Glutamatergic neuron (in vitro differentiated cells): ENCODE data around the gene WDR38. TPM values are rescaled to one million over a fixed set of nuclear protein-coding genes. Genes with fewer than 3 reads are reported as not detected.

Experiments
- DNase-seq: peaks from one replicate; pipeline ENCODE4 v3.0.0; 2022
- H3K27ac Mint-ChIP-seq: one replicate; pipeline ENCODE4 v1.8.0; 2020; ENCODE audit warnings: mild to moderate bottlenecking, mixed read lengths, inconsistent platforms; ENCODE audit not compliant: unreplicated experiment
- H3K27me3 Mint-ChIP-seq: one replicate; pipeline ENCODE4 v1.8.0; 2020; ENCODE audit warnings: mild to moderate bottlenecking, moderate library complexity, mixed read lengths, inconsistent platforms; ENCODE audit not compliant: unreplicated experiment
- H3K36me3 Mint-ChIP-seq: one replicate; pipeline ENCODE4 v1.8.0; 2020; ENCODE audit warnings: mild to moderate bottlenecking, mixed read lengths, inconsistent platforms; ENCODE audit not compliant: unreplicated experiment
- H3K4me1 Mint-ChIP-seq: one replicate; pipeline ENCODE4 v1.8.0; 2020; ENCODE audit warnings: mild to moderate bottlenecking, low read depth, mixed read lengths, inconsistent platforms; ENCODE audit not compliant: unreplicated experiment
- H3K4me3 Mint-ChIP-seq: one replicate; pipeline ENCODE4 v1.8.0; 2020; ENCODE audit warnings: mild to moderate bottlenecking, mixed read lengths, inconsistent platforms; ENCODE audit not compliant: unreplicated experiment
- H3K9me3 Mint-ChIP-seq: one replicate; pipeline ENCODE4 v1.8.0; 2020; ENCODE audit warnings: mild to moderate bottlenecking, moderate library complexity, mixed read lengths, inconsistent platforms; ENCODE audit not compliant: unreplicated experiment
- total RNA-seq: library from RNA; stranded (reverse); fragmentation: NEBNext Ultra II Directional; extraction: Animal tissue kit (Norgen Biotek cat#: 25700); gene quantifications from one replicate; pipeline ENCODE4 v1.2.1, GENCODE V29; 2021; ENCODE audit not compliant: unreplicated experiment
- TF ChIP-seq, protein P1 (sequence below): fragments of 200-600 bp; sonication (generic); IDR thresholded peaks from one replicate; pipeline ENCODE4 v1.5.0; 2021; ENCODE audit not compliant: partially characterized antibody, unreplicated experiment

The WDR38 gene
- total RNA-seq, 1 donor from 2014 or later, result not detected

DNA sequence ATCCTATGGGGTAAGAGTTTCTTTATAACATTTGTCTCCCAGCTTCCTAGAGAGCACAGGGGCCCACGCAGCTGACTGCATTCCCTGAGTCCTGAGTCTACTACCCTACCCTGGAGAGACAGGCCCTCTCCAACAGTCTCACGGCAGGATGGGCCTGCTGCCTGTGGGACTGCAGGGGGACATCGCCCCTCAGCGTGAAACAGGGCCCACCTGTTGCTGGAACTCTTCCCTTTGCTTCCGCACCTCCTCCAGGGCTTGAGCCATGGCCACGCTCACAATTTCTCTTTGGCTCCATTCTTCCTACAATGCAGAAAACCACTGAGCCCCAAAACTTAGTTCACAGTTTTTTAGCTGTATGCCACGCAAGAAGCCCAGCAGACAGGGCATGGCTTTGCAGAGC is 36.9 kb downstream of the WDR38 start:
- peaks cover 14% of the 10 kb centered on the region for H3K4me1 Mint-ChIP-seq
- DNase-seq, result no peak
- H3K36me3 Mint-ChIP-seq, result peaks cover 8% of the 10 kb centered on the region
- no peak overlapping the region for H3K27ac Mint-ChIP-seq
- no peak overlapping the region for H3K4me3 Mint-ChIP-seq
- peaks cover 9% of the 10 kb centered on the region for H3K27me3 Mint-ChIP-seq
- H3K9me3 Mint-ChIP-seq, result peaks cover 3% of the 10 kb centered on the region
- TF ChIP-seq, protein P1, sequence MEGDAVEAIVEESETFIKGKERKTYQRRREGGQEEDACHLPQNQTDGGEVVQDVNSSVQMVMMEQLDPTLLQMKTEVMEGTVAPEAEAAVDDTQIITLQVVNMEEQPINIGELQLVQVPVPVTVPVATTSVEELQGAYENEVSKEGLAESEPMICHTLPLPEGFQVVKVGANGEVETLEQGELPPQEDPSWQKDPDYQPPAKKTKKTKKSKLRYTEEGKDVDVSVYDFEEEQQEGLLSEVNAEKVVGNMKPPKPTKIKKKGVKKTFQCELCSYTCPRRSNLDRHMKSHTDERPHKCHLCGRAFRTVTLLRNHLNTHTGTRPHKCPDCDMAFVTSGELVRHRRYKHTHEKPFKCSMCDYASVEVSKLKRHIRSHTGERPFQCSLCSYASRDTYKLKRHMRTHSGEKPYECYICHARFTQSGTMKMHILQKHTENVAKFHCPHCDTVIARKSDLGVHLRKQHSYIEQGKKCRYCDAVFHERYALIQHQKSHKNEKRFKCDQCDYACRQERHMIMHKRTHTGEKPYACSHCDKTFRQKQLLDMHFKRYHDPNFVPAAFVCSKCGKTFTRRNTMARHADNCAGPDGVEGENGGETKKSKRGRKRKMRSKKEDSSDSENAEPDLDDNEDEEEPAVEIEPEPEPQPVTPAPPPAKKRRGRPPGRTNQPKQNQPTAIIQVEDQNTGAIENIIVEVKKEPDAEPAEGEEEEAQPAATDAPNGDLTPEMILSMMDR, result no peak

DNA sequence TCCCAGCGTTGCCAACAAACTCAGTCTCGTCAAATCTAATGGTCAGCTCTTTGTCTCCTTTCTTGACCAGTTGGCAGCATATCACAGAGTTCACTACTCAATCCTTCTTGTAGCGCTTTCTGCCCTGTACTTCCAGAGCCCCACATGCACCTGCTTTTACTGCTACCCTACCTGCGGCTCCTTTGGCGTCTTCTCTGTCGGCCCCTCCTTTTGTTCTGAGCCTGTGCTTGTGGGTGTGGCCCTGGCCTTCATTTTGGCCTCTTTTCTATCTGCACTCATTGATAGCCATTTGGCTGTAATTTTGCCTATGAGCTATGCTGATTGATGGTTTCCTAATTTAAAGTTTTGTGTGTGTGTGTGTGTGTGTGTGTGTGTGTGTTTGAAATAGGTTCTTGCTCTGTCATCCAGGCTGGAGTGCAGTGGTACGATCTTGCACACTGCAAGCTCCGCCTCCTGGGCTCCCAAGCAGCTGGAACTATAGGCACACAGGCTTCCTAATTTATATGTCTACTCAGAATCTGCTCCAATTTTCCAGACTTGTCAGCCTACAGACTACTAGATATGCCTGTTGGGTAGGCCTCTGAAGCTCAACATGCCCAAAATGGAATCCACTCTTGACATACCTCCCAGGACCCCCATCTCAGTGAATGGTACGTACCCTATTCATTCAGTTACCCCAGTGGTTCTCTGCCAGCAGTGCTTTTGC is 40.9 kb downstream of the WDR38 start:
- TF ChIP-seq, protein P1, result no peak
- Mint-ChIP-seq H3K4me1 (peaks cover 8% of the 10 kb centered on the region), H3K27me3 (peaks cover 9% of the 10 kb centered on the region), H3K36me3 (peaks cover 16% of the 10 kb centered on the region), H3K27ac (peak overlapping the region; percentile 81), H3K9me3 (peaks cover 8% of the 10 kb centered on the region), H3K4me3 (peak overlapping the region; percentile 8)
- DNase-seq, result no peak

DNA sequence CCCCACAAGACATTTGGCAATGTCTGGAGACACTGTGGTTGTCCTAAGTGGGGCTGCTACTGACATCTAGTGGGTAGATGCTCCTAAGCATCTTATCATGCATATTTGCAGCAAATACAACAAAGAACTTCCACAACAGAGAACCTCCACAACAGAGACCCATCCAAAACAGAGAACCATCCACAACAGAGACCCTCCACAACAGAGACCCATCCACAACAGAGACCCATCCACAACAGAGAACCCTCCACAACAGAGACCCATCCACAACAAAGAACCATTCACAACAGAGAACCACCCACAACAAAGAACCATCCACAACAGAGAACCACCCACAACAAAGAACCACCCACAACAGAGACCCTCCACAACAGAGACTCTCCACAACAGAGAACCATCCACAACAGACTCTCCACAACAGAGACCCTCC is 41.5 kb downstream of the WDR38 start:
- TF ChIP-seq, protein P1, result no peak
- peaks cover 8% of the 10 kb centered on the region for H3K9me3 Mint-ChIP-seq
- peak; percentile 39 for DNase-seq

DNA sequence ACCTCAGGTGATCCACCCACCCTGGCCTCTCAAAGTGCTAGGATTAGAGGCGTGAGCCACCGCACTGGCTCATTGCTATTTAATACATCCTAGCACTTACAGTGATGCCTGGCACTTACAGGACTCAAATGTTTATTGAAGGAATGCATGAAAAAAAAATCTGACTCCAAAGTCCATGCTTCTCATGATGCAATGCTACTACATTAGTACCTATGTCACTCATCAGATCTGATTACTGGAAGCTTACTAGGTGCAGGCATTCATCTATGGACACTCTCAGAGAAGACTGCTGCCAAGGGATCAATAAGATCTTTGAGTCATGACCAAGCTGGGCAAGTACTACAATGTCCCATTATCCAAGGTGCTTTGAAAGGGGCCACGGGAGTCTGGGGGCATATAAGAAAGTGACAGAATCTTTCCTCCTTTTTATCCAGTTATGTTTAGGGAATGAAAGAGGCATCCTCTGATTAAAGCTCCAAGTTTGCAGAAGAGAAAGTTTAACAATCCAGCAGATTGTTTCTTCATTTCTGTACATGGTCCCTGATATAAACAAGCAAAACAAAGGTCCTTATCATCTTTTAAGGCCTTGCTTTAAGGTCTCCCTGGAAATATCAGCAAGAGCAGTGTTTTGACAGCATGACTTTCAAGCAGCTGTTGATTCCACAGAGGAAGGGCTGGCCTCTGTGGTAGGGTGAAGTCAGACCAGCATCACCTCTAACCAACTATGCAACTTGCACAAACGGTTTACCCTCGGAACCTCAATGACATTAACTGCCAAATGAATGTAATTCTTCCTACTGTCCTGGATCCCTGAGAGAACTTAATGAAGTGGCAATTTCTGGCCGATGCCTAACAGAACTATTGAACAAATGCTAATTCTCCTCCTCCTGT is 44.6 kb downstream of the WDR38 start:
- H3K36me3 Mint-ChIP-seq, result peaks cover 11% of the 10 kb centered on the region
- no peak overlapping the region for H3K4me3 Mint-ChIP-seq
- H3K4me1 Mint-ChIP-seq, result peaks cover 8% of the 10 kb centered on the region
- TF ChIP-seq, protein P1, result no peak
- DNase-seq, result no peak
- no peak overlapping the region for H3K27ac Mint-ChIP-seq
- H3K27me3 Mint-ChIP-seq, result peaks cover 7% of the 10 kb centered on the region
- peaks cover 8% of the 10 kb centered on the region for H3K9me3 Mint-ChIP-seq

More for the DNA sequence above, 41.5 kb downstream of the WDR38 start:
- H3K4me1 Mint-ChIP-seq, result peaks cover 8% of the 10 kb centered on the region
- H3K27ac Mint-ChIP-seq, result peak overlapping the region; percentile 81
- H3K4me3 Mint-ChIP-seq, result no peak overlapping the region
- H3K36me3 Mint-ChIP-seq, result peaks cover 16% of the 10 kb centered on the region
- H3K27me3 Mint-ChIP-seq, result peaks cover 9% of the 10 kb centered on the region
